ENCODE data around the gene ANKRD27. TPM values are rescaled to one million over a fixed set of nuclear protein-coding genes. Genes with fewer than 3 reads are reported as not detected.

The ANKRD27 gene
- total RNA-seq, 1 experiment from 2014 or later: 48.1 TPM

- TF ChIP-seq EGR1 (IDR thresholded peaks at IDR 0.05; ENCODE audit: low read depth) (no peak), ZFX (IDR thresholded peaks at IDR 0.05) (no peak), SRF (IDR thresholded peaks at IDR 0.05; ENCODE audit: low read depth) (no peak), EZH2 (IDR thresholded peaks at IDR 0.05) (no peak), ZNF274 (IDR thresholded peaks at IDR 0.05; ENCODE audit: low read depth, low read length) (no peak), ZBTB33 (IDR thresholded peaks at IDR 0.05; ENCODE audit: extremely low read depth, insufficient replicate concordance, low read length) (no peak), MAX (IDR thresholded peaks at IDR 0.05) (no peak), FOSL1 (IDR thresholded peaks at IDR 0.05; ENCODE audit: low read depth) (no peak)
These were observed 43.3 kb upstream of the ANKRD27 start (continued) for GRCh38 chr19:32718286-32718685.

- Histone ChIP-seq H3K27ac (ENCODE audit: low read depth, low read length) (no peak overlapping the region), H3K4me2 (ENCODE audit: low read length) (no peak overlapping the region), H3K9me2 (ENCODE audit: insufficient read depth) (no peaks in the 10 kb centered on the region), H3K79me2 (ENCODE audit: insufficient read depth, low read length) (no peaks in the 10 kb centered on the region), H3K9ac (ENCODE audit: low read length) (no peak overlapping the region), H2AFZ (ENCODE audit: low read depth, low read length, poor library complexity, severe bottlenecking) (no peak overlapping the region), H3K4me1 (ENCODE audit: control insufficient read depth in 1 of 2, insufficient read depth in 2 of 2, low read length in 2 of 2) (no peaks in the 10 kb centered on the region), H4K20me1 (ENCODE audit: insufficient read depth) (no peaks in the 10 kb centered on the region), H3K9me3 (ENCODE audit: control insufficient read depth in 1 of 2, insufficient read depth in 1 of 2, low read depth in 1 of 2, low read length in 2 of 2) (no peaks in the 10 kb centered on the region), H3K27me3 (ENCODE audit: insufficient read depth, low read length) (no peaks in the 10 kb centered on the region), H3K4me3 (replicated peaks in 1 of 2; ENCODE audit: low read depth in 1 of 2, low read length in 2 of 2) (no peak overlapping the region), H3K36me3 (ENCODE audit: control insufficient read depth in 1 of 2, insufficient read depth in 2 of 2, low read length in 2 of 2) (peaks cover 3% of the 10 kb centered on the region in 2 experiments)
- ChIA-PET POLR2A (no interaction called here), CTCF (no interaction called here), RAD21 (ENCODE audit: low non-redundant PET in 1 of 2, low total read pairs in 2 of 2, uncharacterized antibody in 2 of 2, unreplicated experiment in 2 of 2) (no interaction called here)
- DNase-seq (ENCODE audit: low read depth, low spot score): no peak
- ATAC-seq: no peak
- no TSS peak for BruUV-seq (replicated peaks)
- intact Hi-C loops (cut with micrococcal nuclease): no loop called here
- TF ChIP-seq ZNF274 (IDR thresholded peaks at IDR 0.05; ENCODE audit: low read depth, low read length) (no peak), CBX3 (IDR thresholded peaks at IDR 0.05; ENCODE audit: low read depth) (no peak), ATF3 (IDR thresholded peaks at IDR 0.05) (no peak), EZH2phosphoT487 (IDR thresholded peaks at IDR 0.05; ENCODE audit: borderline replicate concordance) (no peak), SIN3A (IDR thresholded peaks at IDR 0.05; ENCODE audit: low read depth) (no peak), YY1 (IDR thresholded peaks at IDR 0.05; ENCODE audit: extremely low read depth, insufficient replicate concordance, low read depth, low read length) (no peak), ZFX (IDR thresholded peaks at IDR 0.05) (no peak), CEBPB (IDR thresholded peaks at IDR 0.05; ENCODE audit: low read depth) (no peak), EZH2 (IDR thresholded peaks at IDR 0.05) (no peak), SRF (IDR thresholded peaks at IDR 0.05; ENCODE audit: low read depth) (no peak), ZBTB33 (IDR thresholded peaks at IDR 0.05; ENCODE audit: extremely low read depth, insufficient replicate concordance, low read length) (no peak), RAD21 (IDR thresholded peaks at IDR 0.05; ENCODE audit: low read depth) (no peak), POLR2A (IDR thresholded peaks at IDR 0.05; ENCODE audit: borderline replicate concordance, extremely low read depth, insufficient read depth, insufficient read length) (no peak), MAX (IDR thresholded peaks at IDR 0.05) (no peak), SP1 (IDR thresholded peaks at IDR 0.05; ENCODE audit: low read depth) (no peak), TCF7L2 (IDR thresholded peaks at IDR 0.05; ENCODE audit: borderline replicate concordance, extremely low read depth, insufficient read depth, insufficient read length) (no peak)
These were observed 42.5 kb upstream of the ANKRD27 start for GRCh38 chr19:32717496-32717895.
